Heart right ventricle (tissue), 16 donors: ENCODE data around the gene MACROD2. TPM values are rescaled to one million over a fixed set of nuclear protein-coding genes. Genes with fewer than 3 reads are reported as not detected.
"Not testable (repeated sequence)": the region's sequence is repeated elsewhere in the genome, so short reads cannot be mapped to it uniquely, and the experiment has no call there.

ENCODE experiments used
- ATAC-seq, 8 donors: fragments of 200-7000 bp; cut with Tn5 transposase; one replicate each; pipeline ENCODE4 v1.9.1; 2020; ENCODE audit warnings: mild to moderate bottlenecking in 8 of 8, moderate library complexity in 8 of 8, moderate number of reproducible peaks in 1 of 8
- DNase-seq, 2 donors: peaks; one replicate each; pipeline ENCODE4 v3.0.0-alpha.2; 2020
- H3K27ac ChIP-seq, 10 donors: fragments of 200-600 bp; sonication (generic) in 2 of 10; one replicate each; pipeline versions ENCODE4 v1.5.0 to v1.8.0; 2020 to 2022; ENCODE audit warnings: mild to moderate bottlenecking in 3 of 10
- H3K27me3 ChIP-seq, 7 donors: fragments of 200-600 bp; one replicate each; pipeline ENCODE4 v1.8.0; 2021 to 2022; ENCODE audit warnings: mild to moderate bottlenecking in 2 of 7
- H3K36me3 ChIP-seq, 9 donors: fragments of 200-600 bp; sonication (generic) in 1 of 9; one replicate each; pipeline versions ENCODE4 v1.5.0 to v1.8.0; 2020 to 2022; ENCODE audit warnings: mild to moderate bottlenecking in 2 of 9
- H3K4me1 ChIP-seq, 9 donors: fragments of 200-600 bp; sonication (generic) in 1 of 9; one replicate each; pipeline versions ENCODE4 v1.5.0 to v1.8.0; 2020 to 2022; ENCODE audit warnings: mild to moderate bottlenecking in 4 of 9
- H3K4me3 ChIP-seq, 10 donors: fragments of 200-600 bp; sonication (generic) in 2 of 10; one replicate each; pipeline versions ENCODE4 v1.5.0 to v1.8.0; 2020 to 2022; ENCODE audit warnings: mild to moderate bottlenecking in 7 of 10, moderate library complexity in 2 of 10
- H3K9me3 ChIP-seq, 11 donors: fragments of 200-600 bp in 10 of 11; sonication (generic) in 2 of 11; one replicate each; pipeline versions ENCODE4 v1.5.0 to v1.8.0; 2013 to 2022; ENCODE audit warnings: mild to moderate bottlenecking in 2 of 11, control low read depth in 1 of 11, moderate library complexity in 1 of 11
- WGBS, 2 donors: extraction: QIAGEN DNeasy Blood & Tissue Kit; methylation state at CpG; one replicate each; pipeline ENCODE4 v1.1.7; 2013; ENCODE audit warnings: inconsistent platforms in 1 of 2; 5-methylcytosine and 5-hydroxymethylcytosine counted together
- intact Hi-C, 10 donors: fragments of 100-400 bp; cut with DNase I; formaldehyde crosslinking; loops; one replicate each; pipeline versions ENCODE4 v1.11.1 to v1.14.2; 2022
- polyA plus RNA-seq, 2 donors: library from polyadenylated mRNA; stranded (reverse); fragments of 200-250 nt; gene quantifications; one replicate each; pipeline ENCODE4 v1.2.3, GENCODE V29; 2013
- total RNA-seq, 10 donors: library from RNA; stranded (reverse); fragmentation: NEBNext Ultra II Directional in 3 of 10; extraction: Animal tissue kit (Norgen Biotek cat#: 25700) in 3 of 10; gene quantifications; one replicate each; pipeline versions ENCODE4 v1.2.1 to v1.2.4, GENCODE V29; 2021 to 2023
- TF ChIP-seq, protein P1 (sequence below), 9 donors: fragments of 200-600 bp; sonication (generic) in 2 of 9; IDR thresholded peaks; one replicate each; pipeline versions ENCODE4 v1.5.0 to v1.8.0; 2021 to 2022; ENCODE audit warnings: antibody characterized with exemption in 9 of 9, mild to moderate bottlenecking in 5 of 9, moderate library complexity in 1 of 9
- donor health status: Arrhythmogenic right ventricular cardiomyopathy.
- donor health status: ischemic (EF 13 %, LVEDD 7.1; RV severe dilation, severe dysfunction).
- donor health status: healthy with polysubstance abuse.
- donor health status: DM: no; HTN: yes; CAD: no.
- donor health status: DM: no; HTN: no; CAD: no.
- donor health status: ischemic (EF 25% LVEDD 6.9; RV normal size, moderate dysfunction).
- donor health status: ischemic (EF 25% LVEDD 5.7; RV mildly dilated, moderate dysfunction).
- donor health status: healthy.
- donor health status: DM: yes; HTN: yes; CAD: no.
- donor health status: Ischemic cardiomyopathy.
- donor health status: ischemic (EF 35%, LVEDD 5.7; RV mildly dilated, moderate dysfunction).
- donor health status: nonischemic (EF 11% LVEDD 7.7; RV severe dilation, severe dysfunction).
- donor health status: DM: yes; HTN: yes; CAD: no.
- donor health status: PGD.
- donor health status: ischemic (EF 29% LVEDD 5.4; RV normal size, mild dysfunction).
- donor health status: nonischemic (EF 23%, LVEDD 6.1; RV moderate dilation, normal function).

MACROD2 gene
- total and polyA plus RNA-seq, 12 donors = 0.28 to 6.4 (median 4.1) TPM

GRCh38 chr20:15364781-15365180, 1369.5 kb downstream of the MACROD2 start:
- Histone ChIP-seq H3K9me3 (no peaks in the 10 kb centered on the region), H3K4me1 (no peaks in the 10 kb centered on the region), H3K27ac (no peak overlapping the region), H3K27me3 (no peaks in the 10 kb centered on the region), H3K36me3 (no peaks in the 10 kb centered on the region), H3K4me3 (no peak overlapping the region)
- WGBS, 2 donors = 80 to 87% methylated on average over 2 of the region's 2 CpGs
- DNase-seq (no peak), ATAC-seq (no peak)
- TF ChIP-seq, protein P1, sequence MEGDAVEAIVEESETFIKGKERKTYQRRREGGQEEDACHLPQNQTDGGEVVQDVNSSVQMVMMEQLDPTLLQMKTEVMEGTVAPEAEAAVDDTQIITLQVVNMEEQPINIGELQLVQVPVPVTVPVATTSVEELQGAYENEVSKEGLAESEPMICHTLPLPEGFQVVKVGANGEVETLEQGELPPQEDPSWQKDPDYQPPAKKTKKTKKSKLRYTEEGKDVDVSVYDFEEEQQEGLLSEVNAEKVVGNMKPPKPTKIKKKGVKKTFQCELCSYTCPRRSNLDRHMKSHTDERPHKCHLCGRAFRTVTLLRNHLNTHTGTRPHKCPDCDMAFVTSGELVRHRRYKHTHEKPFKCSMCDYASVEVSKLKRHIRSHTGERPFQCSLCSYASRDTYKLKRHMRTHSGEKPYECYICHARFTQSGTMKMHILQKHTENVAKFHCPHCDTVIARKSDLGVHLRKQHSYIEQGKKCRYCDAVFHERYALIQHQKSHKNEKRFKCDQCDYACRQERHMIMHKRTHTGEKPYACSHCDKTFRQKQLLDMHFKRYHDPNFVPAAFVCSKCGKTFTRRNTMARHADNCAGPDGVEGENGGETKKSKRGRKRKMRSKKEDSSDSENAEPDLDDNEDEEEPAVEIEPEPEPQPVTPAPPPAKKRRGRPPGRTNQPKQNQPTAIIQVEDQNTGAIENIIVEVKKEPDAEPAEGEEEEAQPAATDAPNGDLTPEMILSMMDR (IDR thresholded peaks at IDR 0.05) = no peak
- intact Hi-C loops = no loop called here

DNA sequence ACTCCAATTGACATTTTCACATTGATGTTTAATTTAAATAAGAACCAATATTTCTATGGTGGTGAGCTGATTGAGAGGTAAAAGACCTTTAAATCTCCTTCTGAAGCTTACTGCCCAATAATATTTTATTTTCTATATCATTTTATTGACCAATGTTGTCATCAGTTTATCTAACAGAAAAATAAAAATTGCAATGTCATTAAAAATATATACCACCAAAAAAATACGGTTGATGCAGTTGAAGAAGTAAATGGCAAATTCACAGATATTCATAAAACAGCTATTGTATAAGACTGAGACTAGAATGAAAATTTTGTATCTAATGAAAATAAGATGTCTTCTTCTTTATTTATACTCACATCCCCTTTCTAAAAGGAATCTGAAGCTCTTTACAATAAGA, 1375.1 kb downstream of the MACROD2 start:
- H3K4me1 ChIP-seq = no peaks in the 10 kb centered on the region
- H3K9me3 ChIP-seq = no peaks in the 10 kb centered on the region
- H3K4me3 ChIP-seq = no peak overlapping the region
- no peak for ATAC-seq
- no peak for DNase-seq
- no peak overlapping the region for H3K27ac ChIP-seq
- 95 to 98% methylated on average over 1 of the region's 1 CpG for WGBS, 2 donors
- no peaks in the 10 kb centered on the region for H3K36me3 ChIP-seq
- no peaks in the 10 kb centered on the region for H3K27me3 ChIP-seq
- TF ChIP-seq, protein P1 (IDR thresholded peaks at IDR 0.05) = no peak
- intact Hi-C loops = no loop called here

DNA sequence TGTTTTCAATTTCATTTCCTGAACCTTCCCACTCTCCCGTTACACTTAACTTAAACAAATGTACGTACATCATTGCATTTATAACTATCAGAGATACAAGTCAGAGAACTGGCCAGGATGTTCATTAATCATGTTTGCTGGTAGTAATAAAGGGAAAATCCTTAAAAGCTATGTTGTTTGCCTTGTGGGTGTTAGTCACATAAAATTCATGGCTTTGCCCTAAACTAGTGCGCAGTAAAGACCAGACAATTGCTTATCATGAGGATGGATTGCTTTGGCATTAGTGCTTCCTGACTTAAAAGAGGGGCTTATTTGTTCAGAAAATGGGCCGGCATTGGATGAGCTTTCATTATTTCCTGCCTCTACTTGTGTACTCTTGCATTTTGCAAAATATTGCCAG, 1379.4 kb downstream of the MACROD2 start:
- H3K36me3 ChIP-seq = no peaks in the 10 kb centered on the region
- no peak overlapping the region for H3K27ac ChIP-seq
- H3K9me3 ChIP-seq = no peaks in the 10 kb centered on the region
- 71 to 79% methylated on average over 4 of the region's 4 CpGs for WGBS, 2 donors
- no peak overlapping the region for H3K4me3 ChIP-seq
- TF ChIP-seq, protein P1 (IDR thresholded peaks at IDR 0.05) = no peak
- no peaks in the 10 kb centered on the region for H3K4me1 ChIP-seq
- no peak for ATAC-seq
- intact Hi-C loops = no loop called here
- no peaks in the 10 kb centered on the region for H3K27me3 ChIP-seq
- no peak for DNase-seq

DNA sequence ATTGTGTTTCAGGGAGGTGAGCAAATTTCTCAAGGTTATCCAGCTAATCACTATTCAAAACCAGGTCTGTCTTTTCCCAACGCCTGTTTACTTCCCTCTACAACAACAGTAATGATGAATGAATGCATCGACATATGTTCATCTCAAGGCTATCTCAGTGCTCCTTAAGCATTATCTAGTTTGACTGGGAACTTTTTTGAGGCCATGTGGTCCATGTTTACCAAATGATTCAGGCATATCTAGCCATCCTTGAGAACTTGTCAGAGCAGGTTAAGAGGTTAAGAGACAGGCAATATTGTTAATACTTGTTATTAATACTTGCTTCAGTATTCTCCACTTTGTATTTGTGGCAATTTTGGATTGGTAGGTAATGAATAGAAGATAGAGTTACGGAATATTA, 1380.5 kb downstream of the MACROD2 start:
- intact Hi-C loops = no loop called here
- H3K4me1 ChIP-seq = no peaks in the 10 kb centered on the region
- H3K36me3 ChIP-seq = no peaks in the 10 kb centered on the region
- 75 to 77% methylated on average over 3 of the region's 3 CpGs for WGBS, 2 donors
- TF ChIP-seq, protein P1 (IDR thresholded peaks at IDR 0.05) = no peak
- DNase-seq (no peak), ATAC-seq (no peak)
- no peaks in the 10 kb centered on the region for H3K9me3 ChIP-seq
- no peak overlapping the region for H3K4me3 ChIP-seq
- no peaks in the 10 kb centered on the region for H3K27me3 ChIP-seq
- H3K27ac ChIP-seq = no peak overlapping the region

DNA sequence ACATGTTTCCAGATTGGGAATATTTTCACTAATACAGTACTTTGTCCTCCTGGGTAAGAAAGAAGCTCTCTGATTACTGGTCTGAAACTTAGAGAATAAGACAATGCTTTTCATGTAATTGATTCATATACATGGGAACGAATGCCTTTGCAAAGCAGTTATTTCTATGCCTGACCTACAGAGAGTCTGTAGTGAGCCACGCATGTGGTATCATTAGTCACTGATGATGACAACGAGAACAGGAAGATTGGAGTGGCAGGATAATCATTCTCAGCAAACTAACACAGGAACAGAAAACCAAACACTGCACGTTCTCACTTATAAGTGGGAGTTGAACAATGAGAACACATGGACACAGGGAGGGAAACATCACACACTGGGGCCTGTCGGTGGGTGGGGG, 1382.3 kb downstream of the MACROD2 start:
- 57 to 60% methylated on average over 5 of the region's 5 CpGs for WGBS, 2 donors
- H3K27me3 ChIP-seq, H3K9me3 ChIP-seq, H3K36me3 ChIP-seq, intact Hi-C loops, H3K27ac ChIP-seq, H3K4me1 ChIP-seq, DNase-seq, ATAC-seq, H3K4me3 ChIP-seq: not testable (repeated sequence)
